Endothelial cell of umbilical vein (primary cell): ENCODE measurements around the gene TLCD3B. TPM values are rescaled to one million over a fixed set of nuclear protein-coding genes. Genes with fewer than 3 reads are reported as not detected.

Experiments
- BruUV-seq: library from RNA; stranded (reverse); fragments of 400-500 nt; replicated peaks from 2 replicates; lab custom pipeline; 2021; lab: Mats Ljungman, UMichigan
- CTCF ChIA-PET: fragments of 300-600, 350-600 bp; sonication (Branson Sonifier 250); formaldehyde crosslinking; loops from one replicate; lab custom pipeline; 2021; ENCODE audit warnings: antibody characterized with exemption, inconsistent platforms; lab: Charles Lee
- POLR2A ChIA-PET: fragments of 300-600, 350-600 bp; sonication (Branson Sonifier 250); formaldehyde crosslinking; loops from one replicate; lab custom pipeline; 2021; ENCODE audit warnings: antibody characterized with exemption, inconsistent platforms; lab: Charles Lee
- DNase-seq: peaks from one replicate; pipeline ENCODE4 v3.0.0-alpha.2; 2011; ENCODE audit warnings: low read depth, low spot score
- FAIRE-seq: peaks from 2 replicates; lab custom pipeline; 2011; peaks lifted over from hg19 to GRCh38; lab: Jason Lieb, UNC
- H2AFZ ChIP-seq: 2 replicates; pipeline ENCODE4 v1.6.0; 2012; ENCODE audit warnings: low read depth, low read length, control low read depth, inconsistent platforms
- H3K27ac ChIP-seq: 2 replicates; pipeline ENCODE4 v1.5.1; 2011; ENCODE audit warnings: low read depth, mild to moderate bottlenecking, control low read depth, low read length, moderate library complexity; ENCODE audit not compliant: insufficient read depth
- H3K27me3 ChIP-seq, 2 experiments: 2 replicates each; pipeline versions ENCODE4 v1.6.0 to v1.6.1; 2011; ENCODE audit warnings: low read length in 2 of 2, mixed read lengths in 1 of 2; ENCODE audit not compliant: control insufficient read depth in 2 of 2, insufficient read depth in 2 of 2
- H3K36me3 ChIP-seq, 2 experiments: 2 replicates in 1 of 2; 3 replicates in 1 of 2; pipeline ENCODE4 v1.5.1; 2011; ENCODE audit warnings: low read length in 2 of 2, mild to moderate bottlenecking in 1 of 2, moderate library complexity in 1 of 2; ENCODE audit not compliant: control insufficient read depth in 2 of 2, insufficient read depth in 2 of 2; ENCODE audit errors: extremely low read depth in 1 of 2
- H3K4me1 ChIP-seq: 3 replicates; pipeline ENCODE4 v1.5.1; 2011; ENCODE audit warnings: mild to moderate bottlenecking, low read length; ENCODE audit not compliant: control insufficient read depth, insufficient read depth; ENCODE audit errors: extremely low read depth
- H3K4me2 ChIP-seq: 2 replicates; pipeline ENCODE4 v1.6.1; 2011; ENCODE audit warnings: low read length, control low read depth, mixed read lengths; ENCODE audit not compliant: insufficient read depth
- H3K4me3 ChIP-seq, 3 experiments: fragments of 200-600 bp in 1 of 3; sonication (generic), shearing (Covaris generic) in 1 of 3; replicated peaks in 1 of 3; 2 replicates each; pipeline ENCODE4 v1.5.1; 2011 to 2016; ENCODE audit warnings: control low read depth in 3 of 3, low read length in 3 of 3, mild to moderate bottlenecking in 2 of 3, inconsistent platforms in 1 of 3, low read depth in 1 of 3, moderate library complexity in 1 of 3; ENCODE audit not compliant: insufficient read depth in 1 of 3
- H3K79me2 ChIP-seq: 2 replicates; pipeline ENCODE4 v1.6.0; 2012; ENCODE audit warnings: low read length, inconsistent platforms; ENCODE audit not compliant: control insufficient read depth, insufficient read depth
- H3K9ac ChIP-seq: replicated peaks from 2 replicates; pipeline ENCODE3; 2011; ENCODE audit warnings: low read length, control low read depth; ENCODE audit not compliant: insufficient read depth; ENCODE audit errors: extremely low read depth
- H3K9me1 ChIP-seq: replicated peaks from 3 replicates; pipeline ENCODE4 v1.6.0; 2011; ENCODE audit warnings: mild to moderate bottlenecking, low read length; ENCODE audit not compliant: control insufficient read depth, insufficient read depth; ENCODE audit errors: extremely low read depth
- H3K9me3 ChIP-seq: replicated peaks from 2 replicates; pipeline ENCODE4 v1.5.1; 2012; ENCODE audit warnings: low read length, inconsistent platforms; ENCODE audit not compliant: control insufficient read depth, insufficient read depth
- H4K20me1 ChIP-seq: replicated peaks from 2 replicates; pipeline ENCODE3; 2011; ENCODE audit warnings: mild to moderate bottlenecking, low read length; ENCODE audit not compliant: control insufficient read depth, insufficient read depth; ENCODE audit errors: extremely low read depth
- CTCF ChIP-seq, 2 donors: IDR thresholded peaks; 1 replicate in 1 of 2; 2 replicates in 1 of 2; pipeline ENCODE4 v1.5.1; 2011; ENCODE audit warnings: low read length in 2 of 2, mild to moderate bottlenecking in 2 of 2, moderate library complexity in 2 of 2, control low read depth in 1 of 2, inconsistent platforms in 1 of 2, low read depth in 1 of 2; ENCODE audit not compliant: insufficient read depth in 1 of 2; ENCODE audit errors: extremely low read depth in 1 of 2
- EZH2 ChIP-seq: IDR thresholded peaks from 2 replicates; pipeline ENCODE4 v1.6.1; 2012; ENCODE audit warnings: borderline replicate concordance, low read depth, mild to moderate bottlenecking, moderate library complexity, low read length, inconsistent platforms; ENCODE audit not compliant: severe bottlenecking
- FOS ChIP-seq: IDR thresholded peaks from 2 replicates; pipeline ENCODE4 v1.6.1; 2011; ENCODE audit warnings: mild to moderate bottlenecking, low read length, moderate library complexity, borderline replicate concordance; ENCODE audit not compliant: insufficient read depth
- GATA2 ChIP-seq: IDR thresholded peaks from 2 replicates; pipeline ENCODE4 v1.7.0; 2011; ENCODE audit warnings: low read depth, mild to moderate bottlenecking, moderate library complexity, mixed read lengths, low read length; ENCODE audit not compliant: insufficient read length, insufficient read depth
- JUN ChIP-seq: IDR thresholded peaks from 2 replicates; pipeline ENCODE4 v1.6.1; 2011; ENCODE audit warnings: borderline replicate concordance, low read depth; ENCODE audit not compliant: insufficient read length, insufficient read depth
- MAX ChIP-seq: IDR thresholded peaks from 2 replicates; pipeline ENCODE4 v1.6.1; 2011; ENCODE audit not compliant: insufficient read depth, insufficient read length
- MYC ChIP-seq: IDR thresholded peaks from one replicate; pipeline ENCODE4 v1.6.1; 2011; ENCODE audit warnings: mild to moderate bottlenecking, low read depth, low read length
- POLR2A ChIP-seq: IDR thresholded peaks from 2 replicates; pipeline ENCODE4 v1.6.1; 2012; ENCODE audit warnings: low read depth, mild to moderate bottlenecking, control low read depth, low read length
- POLR2AphosphoS5 ChIP-seq: IDR thresholded peaks from 2 replicates; pipeline ENCODE4 v1.6.1; 2012; ENCODE audit warnings: low read depth, mild to moderate bottlenecking, control low read depth, low read length, moderate library complexity; ENCODE audit not compliant: insufficient read depth
- dilution Hi-C: fragments of 300-500 bp; cut with MboI; formaldehyde crosslinking; loops from one replicate; pipeline ENCODE4 v1.15.0; 2019; ENCODE audit warnings: low sequenced_read_pairs; ENCODE audit not compliant: extremely low pct_ligation_motif_present
- intact Hi-C: fragments of 100-400 bp; cut with micrococcal nuclease; formaldehyde crosslinking; loops from one replicate; pipeline ENCODE4 v1.10.0; 2022
- polyA plus RNA-seq, 4 experiments: library from polyadenylated mRNA; depleted of rRNA in 3 of 4; stranded (reverse) in 3 of 4; unstranded in 1 of 4; fragments of >200 nt; gene quantifications; 2 replicates each; pipeline versions ENCODE4 v1.2.1 to v1.2.3, GENCODE V29; 2011 to 2012; ENCODE audit warnings: missing spikeins in 1 of 4
- total RNA-seq: library from RNA; stranded (reverse); gene quantifications from 2 replicates; pipeline ENCODE4 v1.2.3, GENCODE V29; 2021

The TLCD3B gene
- total and polyA plus RNA-seq, 2 donors (not counting 3 experiments of a cell fraction or from before 2014, with no cell fraction given): 0.37 to 0.86 TPM

GRCh38 chr16:30078744-30079143 is 47.7 kb upstream of the TLCD3B start:
- intact Hi-C loops (no loop called here), dilution Hi-C loops (no loop called here)
- Histone ChIP-seq H3K9me3 (no peaks in the 10 kb centered on the region), H3K9me1 (no peaks in the 10 kb centered on the region), H4K20me1 (no peaks in the 10 kb centered on the region), H3K4me2 (no peak overlapping the region), H3K27ac (no peak overlapping the region), H3K79me2 (peaks cover 48% of the 10 kb centered on the region), H2AFZ (no peak overlapping the region), H3K36me3 (peaks cover 13 to 38% of the 10 kb centered on the region in 2 experiments), H3K4me3 (no peak overlapping the region), H3K4me1 (peaks cover 24% of the 10 kb centered on the region), H3K9ac (no peak overlapping the region), H3K27me3 (no peaks in the 10 kb centered on the region)
- no peak for FAIRE-seq
- BruUV-seq: no TSS peak
- TF ChIP-seq FOS (no peak), EZH2 (no peak), MYC (no peak), POLR2A (no peak), JUN (no peak), POLR2AphosphoS5 (no peak)
- ChIA-PET POLR2A (no interaction called here), CTCF (interaction anchor here (2.6 to 3.5 kb wide), 2 partner anchors 13 kb away, joined by 8 to 23 read pairs; partner anchors contain the start of genes ALDOA and TBX6)
- DNase-seq: no peak

GRCh38 chr16:30077656-30078055 is 46.6 kb upstream of the TLCD3B start:
- Histone ChIP-seq H4K20me1 (no peaks in the 10 kb centered on the region), H3K9me1 (no peaks in the 10 kb centered on the region), H3K27ac (peak overlapping the region; percentile 81), H3K4me1 (peaks cover 24% of the 10 kb centered on the region), H3K4me3 (peak overlapping the region in 1 of 3 experiments; percentile 78), H3K4me2 (peak overlapping the region; percentile 90), H3K79me2 (peaks cover 48% of the 10 kb centered on the region), H3K27me3 (no peaks in the 10 kb centered on the region), H3K9ac (peak overlapping the region; percentile 88), H3K9me3 (no peaks in the 10 kb centered on the region), H3K36me3 (peaks cover 9 to 27% of the 10 kb centered on the region in 2 experiments), H2AFZ (no peak overlapping the region)
- intact Hi-C loops (loop anchor here (2.0 kb wide), 1 partner anchor 13 kb away; the partner anchor contains the start of gene TBX6), dilution Hi-C loops (no loop called here)
- no peak for DNase-seq
- CTCF ChIA-PET: interaction anchor here (1.2 to 3.5 kb wide), 3 partner anchors 11 to 14 kb away, joined by 4 to 23 read pairs (median 8); partner anchors contain the start of genes ALDOA and TBX6
- BruUV-seq: no TSS peak
- no peak for FAIRE-seq
- TF ChIP-seq POLR2A (no peak), FOS (no peak), GATA2 (no peak), POLR2AphosphoS5 (no peak), JUN (no peak), MYC (no peak), EZH2 (no peak), MAX (no peak), CTCF (IDR thresholded peaks at IDR 0.05; ENCODE audit: extremely low read depth in 1 of 2, insufficient read depth in 1 of 2, low read depth in 1 of 2, low read length in 2 of 2) (no peak)
- POLR2A ChIA-PET: interaction anchor here (1.9 kb wide), 1 partner anchor 15 kb away, joined by 4 read pairs; no protein-coding TSS in a partner anchor
